GM12878 (cell line): ENCODE data around the gene CAV1.

ENCODE experiments used
- CHD1 ChIP-seq: IDR thresholded peaks from 2 replicates; pipeline ENCODE4 v1.6.1; 2012; ENCODE audit warnings: low read depth, low read length, improper control_type of control experiment
- TF ChIP-seq, protein P1 (sequence below), 3 experiments: IDR thresholded peaks in 2 of 3; conservative IDR thresholded peaks in 1 of 3; 2 replicates each; pipeline ENCODE4 v1.5.1; 2011; ENCODE audit warnings: low read depth in 3 of 3, low read length in 3 of 3, mild to moderate bottlenecking in 3 of 3, control low read depth in 2 of 3, moderate library complexity in 2 of 3, inconsistent platforms in 1 of 3, mixed read lengths in 1 of 3; ENCODE audit not compliant: control insufficient read depth in 2 of 3, insufficient read depth in 1 of 3; ENCODE audit errors: extremely low read depth in 1 of 3
- TF ChIP-seq, protein P2 (sequence below): IDR thresholded peaks from 2 replicates; pipeline ENCODE4 v1.6.1; 2012; ENCODE audit warnings: mild to moderate bottlenecking, low read depth, low read length

GRCh38 chr7:116490351-116490750, 34.5 kb upstream of the CAV1 start:
- TF ChIP-seq, protein P1, sequence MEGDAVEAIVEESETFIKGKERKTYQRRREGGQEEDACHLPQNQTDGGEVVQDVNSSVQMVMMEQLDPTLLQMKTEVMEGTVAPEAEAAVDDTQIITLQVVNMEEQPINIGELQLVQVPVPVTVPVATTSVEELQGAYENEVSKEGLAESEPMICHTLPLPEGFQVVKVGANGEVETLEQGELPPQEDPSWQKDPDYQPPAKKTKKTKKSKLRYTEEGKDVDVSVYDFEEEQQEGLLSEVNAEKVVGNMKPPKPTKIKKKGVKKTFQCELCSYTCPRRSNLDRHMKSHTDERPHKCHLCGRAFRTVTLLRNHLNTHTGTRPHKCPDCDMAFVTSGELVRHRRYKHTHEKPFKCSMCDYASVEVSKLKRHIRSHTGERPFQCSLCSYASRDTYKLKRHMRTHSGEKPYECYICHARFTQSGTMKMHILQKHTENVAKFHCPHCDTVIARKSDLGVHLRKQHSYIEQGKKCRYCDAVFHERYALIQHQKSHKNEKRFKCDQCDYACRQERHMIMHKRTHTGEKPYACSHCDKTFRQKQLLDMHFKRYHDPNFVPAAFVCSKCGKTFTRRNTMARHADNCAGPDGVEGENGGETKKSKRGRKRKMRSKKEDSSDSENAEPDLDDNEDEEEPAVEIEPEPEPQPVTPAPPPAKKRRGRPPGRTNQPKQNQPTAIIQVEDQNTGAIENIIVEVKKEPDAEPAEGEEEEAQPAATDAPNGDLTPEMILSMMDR (IDR thresholded peaks at IDR 0.05 in 2 of 3, conservative IDR thresholded peaks at IDR 0.05 in 1 of 3; ENCODE audit: control insufficient read depth in 2 of 3, extremely low read depth in 1 of 3, insufficient read depth in 1 of 3, low read depth in 3 of 3, low read length in 3 of 3): no peak
- no peak for TF ChIP-seq CHD1
- TF ChIP-seq, protein P2, sequence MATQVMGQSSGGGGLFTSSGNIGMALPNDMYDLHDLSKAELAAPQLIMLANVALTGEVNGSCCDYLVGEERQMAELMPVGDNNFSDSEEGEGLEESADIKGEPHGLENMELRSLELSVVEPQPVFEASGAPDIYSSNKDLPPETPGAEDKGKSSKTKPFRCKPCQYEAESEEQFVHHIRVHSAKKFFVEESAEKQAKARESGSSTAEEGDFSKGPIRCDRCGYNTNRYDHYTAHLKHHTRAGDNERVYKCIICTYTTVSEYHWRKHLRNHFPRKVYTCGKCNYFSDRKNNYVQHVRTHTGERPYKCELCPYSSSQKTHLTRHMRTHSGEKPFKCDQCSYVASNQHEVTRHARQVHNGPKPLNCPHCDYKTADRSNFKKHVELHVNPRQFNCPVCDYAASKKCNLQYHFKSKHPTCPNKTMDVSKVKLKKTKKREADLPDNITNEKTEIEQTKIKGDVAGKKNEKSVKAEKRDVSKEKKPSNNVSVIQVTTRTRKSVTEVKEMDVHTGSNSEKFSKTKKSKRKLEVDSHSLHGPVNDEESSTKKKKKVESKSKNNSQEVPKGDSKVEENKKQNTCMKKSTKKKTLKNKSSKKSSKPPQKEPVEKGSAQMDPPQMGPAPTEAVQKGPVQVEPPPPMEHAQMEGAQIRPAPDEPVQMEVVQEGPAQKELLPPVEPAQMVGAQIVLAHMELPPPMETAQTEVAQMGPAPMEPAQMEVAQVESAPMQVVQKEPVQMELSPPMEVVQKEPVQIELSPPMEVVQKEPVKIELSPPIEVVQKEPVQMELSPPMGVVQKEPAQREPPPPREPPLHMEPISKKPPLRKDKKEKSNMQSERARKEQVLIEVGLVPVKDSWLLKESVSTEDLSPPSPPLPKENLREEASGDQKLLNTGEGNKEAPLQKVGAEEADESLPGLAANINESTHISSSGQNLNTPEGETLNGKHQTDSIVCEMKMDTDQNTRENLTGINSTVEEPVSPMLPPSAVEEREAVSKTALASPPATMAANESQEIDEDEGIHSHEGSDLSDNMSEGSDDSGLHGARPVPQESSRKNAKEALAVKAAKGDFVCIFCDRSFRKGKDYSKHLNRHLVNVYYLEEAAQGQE: no peak
